ENCODE measurements around the gene PNLIPRP2. TPM values are rescaled to one million over a fixed set of nuclear protein-coding genes. Genes with fewer than 3 reads are reported as not detected.

PNLIPRP2 gene
- total and polyA plus RNA-seq, 2 of the 4 experiments (the other 2 are of a cell fraction), result not detected

DNA sequence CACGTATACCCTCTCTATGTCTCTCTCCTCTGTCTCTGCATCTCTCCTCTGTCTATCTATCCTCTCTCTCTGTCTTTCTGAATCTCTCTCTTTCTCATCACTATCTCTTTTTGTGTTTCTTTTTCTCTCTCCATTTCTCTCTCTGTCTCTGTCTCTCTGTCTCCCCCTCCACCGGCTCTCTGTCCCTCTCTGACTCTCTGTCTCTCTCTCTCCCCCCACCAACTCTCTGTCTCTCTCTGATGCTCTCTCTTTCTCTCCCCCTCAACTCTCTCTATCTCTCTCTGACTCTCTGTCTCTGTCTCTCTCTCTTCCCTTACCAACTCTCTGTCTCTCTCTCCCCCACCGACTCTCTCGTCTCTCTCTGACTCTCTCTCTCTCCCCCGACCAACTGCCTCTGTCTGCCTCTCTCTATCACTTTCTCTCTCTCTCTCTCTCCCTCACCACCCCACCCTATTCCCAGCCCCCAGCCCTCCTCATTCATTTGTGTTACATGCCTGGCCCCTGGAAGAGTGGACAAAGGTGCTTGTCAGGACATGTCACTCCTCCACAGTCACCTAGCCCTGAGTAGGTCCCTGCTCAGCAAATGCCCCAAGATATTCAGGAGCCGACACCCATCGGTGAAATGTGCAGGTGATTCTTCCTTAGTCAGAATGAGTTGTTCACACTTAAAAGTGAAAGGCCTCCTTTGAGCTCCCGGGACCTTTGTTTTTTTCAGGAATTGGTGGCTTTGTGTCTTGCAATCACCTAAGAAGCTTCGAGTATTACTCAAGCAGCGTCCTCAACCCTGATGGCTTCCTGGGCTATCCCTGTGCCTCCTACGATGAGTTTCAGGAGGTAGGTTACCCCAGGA is 13.6 kb downstream of the PNLIPRP2 start:
- Histone ChIP-seq H3K18ac (ENCODE audit: low read depth, low read length) (no peak overlapping the region), H3K14ac (replicated peaks; ENCODE audit: low read depth, low read length) (no peak overlapping the region), H2BK20ac (ENCODE audit: low read depth, low read length) (no peak overlapping the region), H3K9me1 (ENCODE audit: insufficient read depth, low read length) (no peaks in the 10 kb centered on the region), H3K27me3 (ENCODE audit: control insufficient read depth, insufficient read depth, low read length) (peaks cover 4% of the 10 kb centered on the region), H4K91ac (ENCODE audit: insufficient read depth, low read depth, low read length) (no peak overlapping the region), H3K79me1 (ENCODE audit: low read depth in 1 of 2, low read length in 2 of 2) (no peaks in the 10 kb centered on the region), H2BK15ac (ENCODE audit: low read depth, low read length) (no peak overlapping the region), H3K36me3 (ENCODE audit: control insufficient read depth, insufficient read depth, low read length) (no peaks in the 10 kb centered on the region), H2AK9ac (replicated peaks; ENCODE audit: low read depth, low read length, poor library complexity) (no peak overlapping the region), H3K9ac (ENCODE audit: low read depth, low read length) (no peak overlapping the region), H2AFZ (replicated peaks; ENCODE audit: low read length, poor library complexity) (no peak overlapping the region), H3K4me3 (ENCODE audit: insufficient read depth, low read depth, low read length) (no peak overlapping the region), H4K8ac (ENCODE audit: low read depth in 2 of 2, low read length in 2 of 2) (no peak overlapping the region), H3K4me1 (ENCODE audit: control insufficient read depth, insufficient read depth, low read length) (no peaks in the 10 kb centered on the region), H3K4me2 (ENCODE audit: low read depth, low read length) (no peak overlapping the region), H3K56ac (ENCODE audit: extremely low read depth, insufficient read depth, low read length) (no peak overlapping the region), H3K23ac (ENCODE audit: low read depth, low read length) (no peak overlapping the region), H4K5ac (ENCODE audit: low read depth, low read length) (no peak overlapping the region), H3K4ac (ENCODE audit: low read depth, low read length) (no peak overlapping the region), H3K27ac (ENCODE audit: insufficient read depth, low read length) (no peak overlapping the region), H2BK120ac (ENCODE audit: low read depth, low read length) (no peak overlapping the region), H3K9me3 (ENCODE audit: control insufficient read depth, insufficient read depth, low read length) (no peaks in the 10 kb centered on the region), H2AK5ac (ENCODE audit: low read depth, low read length) (no peak overlapping the region), H4K20me1 (ENCODE audit: insufficient read depth, low read length) (no peaks in the 10 kb centered on the region), H2BK5ac (ENCODE audit: low read depth, low read length, poor library complexity, severe bottlenecking) (no peak overlapping the region)
- in situ Hi-C loops (cut with MboI; ENCODE audit: low sequenced_read_pairs), result no loop called here
- dilution Hi-C loops (cut with HindIII; ENCODE audit: low sequenced_read_pairs, unreplicated experiment), result no loop called here
- DNase-seq (no peak), ATAC-seq (ENCODE audit: low read depth) (no peak)
- BruUV-seq (replicated peaks), result no TSS peak
- WGBS, 2 experiments (ENCODE audit: extremely low coverage in 2 of 2, insufficient read length in 1 of 2), result 82% methylated on average over 9 of the region's 11 CpGs; no CpG with 5 or more reads in 1 of the 2 experiments
- TF ChIP-seq, protein P1, sequence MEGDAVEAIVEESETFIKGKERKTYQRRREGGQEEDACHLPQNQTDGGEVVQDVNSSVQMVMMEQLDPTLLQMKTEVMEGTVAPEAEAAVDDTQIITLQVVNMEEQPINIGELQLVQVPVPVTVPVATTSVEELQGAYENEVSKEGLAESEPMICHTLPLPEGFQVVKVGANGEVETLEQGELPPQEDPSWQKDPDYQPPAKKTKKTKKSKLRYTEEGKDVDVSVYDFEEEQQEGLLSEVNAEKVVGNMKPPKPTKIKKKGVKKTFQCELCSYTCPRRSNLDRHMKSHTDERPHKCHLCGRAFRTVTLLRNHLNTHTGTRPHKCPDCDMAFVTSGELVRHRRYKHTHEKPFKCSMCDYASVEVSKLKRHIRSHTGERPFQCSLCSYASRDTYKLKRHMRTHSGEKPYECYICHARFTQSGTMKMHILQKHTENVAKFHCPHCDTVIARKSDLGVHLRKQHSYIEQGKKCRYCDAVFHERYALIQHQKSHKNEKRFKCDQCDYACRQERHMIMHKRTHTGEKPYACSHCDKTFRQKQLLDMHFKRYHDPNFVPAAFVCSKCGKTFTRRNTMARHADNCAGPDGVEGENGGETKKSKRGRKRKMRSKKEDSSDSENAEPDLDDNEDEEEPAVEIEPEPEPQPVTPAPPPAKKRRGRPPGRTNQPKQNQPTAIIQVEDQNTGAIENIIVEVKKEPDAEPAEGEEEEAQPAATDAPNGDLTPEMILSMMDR (conservative IDR thresholded peaks at IDR 0.05; ENCODE audit: low read depth, low read length), result no peak
- TF ChIP-seq MAZ (IDR thresholded peaks at IDR 0.05; ENCODE audit: borderline replicate concordance, low read depth, low read length) (no peak), CHD1 (IDR thresholded peaks at IDR 0.05; ENCODE audit: low read depth, low read length) (no peak)
- intact Hi-C loops (cut with micrococcal nuclease), result no loop called here
- ChIA-PET CTCF (no interaction called here), POLR2A (ENCODE audit: unreplicated experiment) (no interaction called here)

Data from IMR-90 (cell line).